Activated CD4-positive, alpha-beta memory T cell treated with anti-CD3 and anti-CD28 coated beads for 36 hours (primary cell): ENCODE data around the gene OLFM1. TPM values are rescaled to one million over a fixed set of nuclear protein-coding genes. Genes with fewer than 3 reads are reported as not detected.
"Not testable (repeated sequence)": the region's sequence is repeated elsewhere in the genome, so short reads cannot be mapped to it uniquely, and the experiment has no call there.

Source experiments
- CTCF ChIA-PET: fragments of 350-600 bp; sonication (Branson Sonifier 250); formaldehyde crosslinking; loops from one replicate; lab custom pipeline; 2021; ENCODE audit warnings: antibody characterized with exemption, inconsistent platforms; lab: Charles Lee
- POLR2A ChIA-PET: fragments of 350-600 bp; sonication (Branson Sonifier 250); formaldehyde crosslinking; loops from one replicate; lab custom pipeline; 2021; ENCODE audit warnings: antibody characterized with exemption; lab: Charles Lee
- DNase-seq: peaks from one replicate; pipeline ENCODE4 v3.0.0-alpha.2; 2020
- H3K27ac Mint-ChIP-seq: one replicate; pipeline ENCODE4 v1.8.0; 2021; ENCODE audit warnings: mixed read lengths
- H3K27me3 Mint-ChIP-seq: one replicate; pipeline ENCODE4 v1.8.0; 2021; ENCODE audit warnings: mixed read lengths
- H3K36me3 Mint-ChIP-seq: one replicate; pipeline ENCODE4 v1.8.0; 2021; ENCODE audit warnings: mixed read lengths
- H3K4me1 Mint-ChIP-seq: one replicate; pipeline ENCODE4 v1.8.0; 2021; ENCODE audit warnings: low read depth, mixed read lengths
- H3K4me3 Mint-ChIP-seq: one replicate; pipeline ENCODE4 v1.8.0; 2021; ENCODE audit warnings: mild to moderate bottlenecking, mixed read lengths
- H3K9me3 Mint-ChIP-seq: one replicate; pipeline ENCODE4 v1.8.0; 2021; ENCODE audit warnings: mixed read lengths
- intact Hi-C: fragments of 100-400 bp; cut with micrococcal nuclease; formaldehyde crosslinking; loops from one replicate; pipeline ENCODE4 v1.15.1; 2023
- total RNA-seq, 2 experiments: library from RNA; stranded (reverse); gene quantifications; one replicate each; pipeline ENCODE4 v1.2.3, GENCODE V29; 2021

Gene OLFM1
- total RNA-seq, 2 experiments from 2014 or later, result not detected

GRCh38 chr9:135108831-135109510 is 21.5 kb downstream of the OLFM1 start:
- no peak overlapping the region for H3K27ac Mint-ChIP-seq
- no peak for DNase-seq
- H3K4me3 Mint-ChIP-seq, result no peak overlapping the region
- H3K9me3 Mint-ChIP-seq, result no peaks in the 10 kb centered on the region
- intact Hi-C loops, result no loop called here
- peaks cover 23% of the 10 kb centered on the region for H3K27me3 Mint-ChIP-seq
- POLR2A ChIA-PET, result no interaction called here
- H3K36me3 Mint-ChIP-seq, result no peaks in the 10 kb centered on the region
- H3K4me1 Mint-ChIP-seq, result no peaks in the 10 kb centered on the region
- CTCF ChIA-PET, result no interaction called here

GRCh38 chr9:135109650-135110049 is 22.2 kb downstream of the OLFM1 start:
- no peaks in the 10 kb centered on the region for H3K4me1 Mint-ChIP-seq
- ChIA-PET POLR2A (no interaction called here), CTCF (no interaction called here)
- H3K9me3 Mint-ChIP-seq, result no peaks in the 10 kb centered on the region
- no peak overlapping the region for H3K4me3 Mint-ChIP-seq
- H3K36me3 Mint-ChIP-seq, result no peaks in the 10 kb centered on the region
- peaks cover 22% of the 10 kb centered on the region for H3K27me3 Mint-ChIP-seq
- intact Hi-C loops, result no loop called here
- no peak overlapping the region for H3K27ac Mint-ChIP-seq
- DNase-seq, result no peak

GRCh38 chr9:135110416-135110815 is 22.9 kb downstream of the OLFM1 start:
- H3K9me3 Mint-ChIP-seq, result no peaks in the 10 kb centered on the region
- H3K4me3 Mint-ChIP-seq, result no peak overlapping the region
- DNase-seq, result no peak
- intact Hi-C loops, result no loop called here
- no peaks in the 10 kb centered on the region for H3K36me3 Mint-ChIP-seq
- H3K27me3 Mint-ChIP-seq, result peaks cover 18% of the 10 kb centered on the region
- no peaks in the 10 kb centered on the region for H3K4me1 Mint-ChIP-seq
- ChIA-PET POLR2A (no interaction called here), CTCF (no interaction called here)
- no peak overlapping the region for H3K27ac Mint-ChIP-seq

- H3K36me3 Mint-ChIP-seq, H3K27ac Mint-ChIP-seq, H3K4me1 Mint-ChIP-seq, CTCF ChIA-PET, intact Hi-C loops, DNase-seq, H3K4me3 Mint-ChIP-seq, POLR2A ChIA-PET, H3K9me3 Mint-ChIP-seq: not testable (repeated sequence)
- H3K27me3 Mint-ChIP-seq, result peaks cover 18% of the 10 kb centered on the region
Observed at GRCh38 chr9:135111600-135111999, 24.1 kb downstream of the OLFM1 start.

GRCh38 chr9:135116371-135116770 is 28.9 kb downstream of the OLFM1 start:
- ChIA-PET CTCF (no interaction called here), POLR2A (no interaction called here)
- intact Hi-C loops, result no loop called here
- H3K27ac Mint-ChIP-seq, result no peak overlapping the region
- H3K27me3 Mint-ChIP-seq, result no peaks in the 10 kb centered on the region
- no peaks in the 10 kb centered on the region for H3K36me3 Mint-ChIP-seq
- no peaks in the 10 kb centered on the region for H3K9me3 Mint-ChIP-seq
- DNase-seq, result no peak
- no peaks in the 10 kb centered on the region for H3K4me1 Mint-ChIP-seq
- H3K4me3 Mint-ChIP-seq, result no peak overlapping the region

- ChIA-PET CTCF (no interaction called here), POLR2A (no interaction called here)
- H3K27ac Mint-ChIP-seq, result no peak overlapping the region
- H3K36me3 Mint-ChIP-seq, result no peaks in the 10 kb centered on the region
- H3K4me3 Mint-ChIP-seq, result no peak overlapping the region
- no peak for DNase-seq
- H3K27me3 Mint-ChIP-seq, result no peaks in the 10 kb centered on the region
- H3K4me1 Mint-ChIP-seq, result no peaks in the 10 kb centered on the region
- intact Hi-C loops, result no loop called here
- no peaks in the 10 kb centered on the region for H3K9me3 Mint-ChIP-seq
Observed at GRCh38 chr9:135116881-135117280, 29.4 kb downstream of the OLFM1 start.

GRCh38 chr9:135117281-135117680 is 29.8 kb downstream of the OLFM1 start:
- H3K4me3 Mint-ChIP-seq, result no peak overlapping the region
- intact Hi-C loops, result no loop called here
- H3K27ac Mint-ChIP-seq, result no peak overlapping the region
- DNase-seq, result no peak
- H3K27me3 Mint-ChIP-seq, result no peaks in the 10 kb centered on the region
- H3K36me3 Mint-ChIP-seq, result no peaks in the 10 kb centered on the region
- ChIA-PET CTCF (no interaction called here), POLR2A (no interaction called here)
- H3K4me1 Mint-ChIP-seq, result no peaks in the 10 kb centered on the region
- H3K9me3 Mint-ChIP-seq, result no peaks in the 10 kb centered on the region

- POLR2A ChIA-PET, result no interaction called here
- no peaks in the 10 kb centered on the region for H3K36me3 Mint-ChIP-seq
- H3K9me3 Mint-ChIP-seq, result no peaks in the 10 kb centered on the region
- H3K4me1 Mint-ChIP-seq, result no peaks in the 10 kb centered on the region
- CTCF ChIA-PET, result no interaction called here
- intact Hi-C loops, result no loop called here
- H3K4me3 Mint-ChIP-seq, result no peak overlapping the region
- no peak for DNase-seq
- H3K27ac Mint-ChIP-seq, result no peak overlapping the region
- H3K27me3 Mint-ChIP-seq, result no peaks in the 10 kb centered on the region
Observed at GRCh38 chr9:135119496-135120064, 32.1 kb downstream of the OLFM1 start.

- Mint-ChIP-seq H3K4me1 (no peaks in the 10 kb centered on the region), H3K27ac (no peak overlapping the region), H3K4me3 (no peak overlapping the region), H3K27me3 (no peaks in the 10 kb centered on the region), H3K36me3 (no peaks in the 10 kb centered on the region), H3K9me3 (no peaks in the 10 kb centered on the region)
- intact Hi-C loops, result no loop called here
- DNase-seq, result no peak
- ChIA-PET POLR2A (no interaction called here), CTCF (no interaction called here)
Observed at GRCh38 chr9:135120249-135120648, 32.8 kb downstream of the OLFM1 start.

- DNase-seq, result no peak
- no peak overlapping the region for H3K4me3 Mint-ChIP-seq
- CTCF ChIA-PET, result no interaction called here
- H3K4me1 Mint-ChIP-seq, result no peaks in the 10 kb centered on the region
- intact Hi-C loops, result no loop called here
- no peaks in the 10 kb centered on the region for H3K36me3 Mint-ChIP-seq
- POLR2A ChIA-PET, result no interaction called here
- no peak overlapping the region for H3K27ac Mint-ChIP-seq
- no peaks in the 10 kb centered on the region for H3K27me3 Mint-ChIP-seq
- no peaks in the 10 kb centered on the region for H3K9me3 Mint-ChIP-seq
Observed at GRCh38 chr9:135122316-135122715, 34.8 kb downstream of the OLFM1 start.

- Mint-ChIP-seq H3K27me3 (no peaks in the 10 kb centered on the region), H3K36me3 (no peaks in the 10 kb centered on the region), H3K4me3 (no peak overlapping the region), H3K9me3 (no peaks in the 10 kb centered on the region), H3K4me1 (no peaks in the 10 kb centered on the region), H3K27ac (no peak overlapping the region)
- ChIA-PET POLR2A (no interaction called here), CTCF (interaction anchor here (0.7 kb wide), 1 partner anchor 284 kb away, joined by 3 read pairs; no protein-coding TSS in a partner anchor)
- DNase-seq, result no peak
- intact Hi-C loops, result no loop called here
Observed at GRCh38 chr9:135123126-135123772, 35.8 kb downstream of the OLFM1 start.

GRCh38 chr9:135123773-135124134 is 36.3 kb downstream of the OLFM1 start:
- no peaks in the 10 kb centered on the region for H3K4me1 Mint-ChIP-seq

More at GRCh38 chr9:135123773-135124134, 36.3 kb downstream of the OLFM1 start:
- no peaks in the 10 kb centered on the region for H3K27me3 Mint-ChIP-seq
- H3K4me3 Mint-ChIP-seq, result no peak overlapping the region
- no peak overlapping the region for H3K27ac Mint-ChIP-seq
- intact Hi-C loops, result no loop called here
- no peaks in the 10 kb centered on the region for H3K9me3 Mint-ChIP-seq
- ChIA-PET CTCF (interaction anchor here (0.7 kb wide), 1 partner anchor 285 kb away, joined by 3 read pairs; no protein-coding TSS in a partner anchor), POLR2A (no interaction called here)
- no peaks in the 10 kb centered on the region for H3K36me3 Mint-ChIP-seq
- no peak for DNase-seq
